Smooth muscle cell (in vitro differentiated cells): Measurements from ENCODE around the gene ALOX5AP. TPM values are rescaled to one million over a fixed set of nuclear protein-coding genes. Genes with fewer than 3 reads are reported as not detected.

Experiments used
- DNase-seq: peaks from one replicate; lab custom pipeline; 2025; ENCODE audit not compliant: unreplicated experiment; lab: John Stamatoyannopoulos, UW
- H2AFZ ChIP-seq: fragments of 200-600 bp; sonication (generic); 2 replicates; pipeline ENCODE4 v1.6.0; 2016; ENCODE audit warnings: antibody characterized with exemption, low read depth, mild to moderate bottlenecking
- H3F3A ChIP-seq: fragments of 200-600 bp; sonication (generic); 2 replicates; pipeline ENCODE4 v1.6.0; 2017; ENCODE audit warnings: antibody characterized with exemption, low read depth
- H3K27ac ChIP-seq: fragments of 200-600 bp; sonication (generic); 2 replicates; pipeline ENCODE4 v1.5.1; 2016; ENCODE audit warnings: low read depth, mild to moderate bottlenecking
- H3K27me3 ChIP-seq: fragments of 200-600 bp; sonication (generic); 2 replicates; pipeline ENCODE4 v1.6.1; 2016; ENCODE audit warnings: low read depth, mild to moderate bottlenecking
- H3K36me3 ChIP-seq: fragments of 200-600 bp; sonication (generic); 2 replicates; pipeline ENCODE4 v1.5.1; 2016; ENCODE audit warnings: low read depth
- H3K4me1 ChIP-seq: fragments of 200-600 bp; sonication (generic); 2 replicates; pipeline ENCODE4 v1.5.1; 2016; ENCODE audit warnings: low read depth
- H3K4me2 ChIP-seq: fragments of 200-600 bp; sonication (generic); 2 replicates; pipeline ENCODE4 v1.6.0; 2016; ENCODE audit warnings: mild to moderate bottlenecking
- H3K4me3 ChIP-seq: fragments of 200-600 bp; sonication (generic); 2 replicates; pipeline ENCODE4 v1.5.1; 2016; ENCODE audit warnings: mild to moderate bottlenecking
- H3K79me2 ChIP-seq: fragments of 200-600 bp; sonication (generic); 2 replicates; pipeline ENCODE4 v1.6.0; 2016; ENCODE audit warnings: low read depth, mild to moderate bottlenecking
- H3K9ac ChIP-seq: fragments of 200-600 bp; sonication (generic); 2 replicates; pipeline ENCODE4 v1.6.0; 2016; ENCODE audit warnings: low read depth
- H3K9me3 ChIP-seq: fragments of 200-600 bp; sonication (generic); replicated peaks from 2 replicates; pipeline ENCODE4 v1.5.1; 2016; ENCODE audit warnings: low read depth
- H4K20me1 ChIP-seq: fragments of 200-600 bp; sonication (generic); 2 replicates; pipeline ENCODE4 v1.6.0; 2016; ENCODE audit warnings: low read depth
- WGBS: methylation state at CpG from one replicate; pipeline ENCODE4 v1.1.7; 2016; ENCODE audit warnings: low lambda C conversion rate; 5-methylcytosine and 5-hydroxymethylcytosine counted together
- polyA plus RNA-seq: library from polyadenylated mRNA; unstranded; fragments of >200 nt; fragmentation: Nextera tagmentation; extraction: Ambion mirVana; gene quantifications from 2 replicates; pipeline ENCODE4 v1.2.1, GENCODE V29; 2016
- total RNA-seq: library from RNA; depleted of rRNA; stranded (reverse); fragments of >200 nt; gene quantifications from 2 replicates; pipeline ENCODE4 v1.2.3, GENCODE V29; 2014
- TF ChIP-seq, protein P1 (sequence below): fragments of 200-600 bp; sonication (generic); IDR thresholded peaks from 2 replicates; pipeline ENCODE4 v1.5.1; 2017; ENCODE audit warnings: borderline replicate concordance, mild to moderate bottlenecking, antibody characterized with exemption; ENCODE audit not compliant: insufficient read depth, poor library complexity, severe bottlenecking

The ALOX5AP gene
- total and polyA plus RNA-seq, 2 experiments from 2014 or later = 0.22 TPM; not detected in 1

DNA sequence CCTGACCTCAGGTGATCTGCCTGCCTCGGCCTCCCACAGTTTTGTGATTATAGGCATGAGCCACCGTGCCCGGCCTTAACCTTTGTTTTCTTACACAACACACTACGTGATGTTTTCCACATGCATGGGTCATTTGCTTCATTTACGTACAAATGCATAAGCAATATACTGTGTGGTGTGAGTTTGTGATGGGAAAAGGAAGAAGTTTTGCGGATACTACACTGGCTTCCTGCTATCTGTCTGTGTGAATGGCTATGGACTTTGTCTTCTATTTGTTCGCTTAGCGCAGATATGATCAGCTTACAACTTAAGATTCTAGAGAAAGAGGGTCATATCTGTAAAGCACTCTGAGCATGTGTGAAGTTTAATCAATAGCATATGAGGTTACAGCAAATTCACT lies 5.5 kb upstream of the ALOX5AP start:
- Histone ChIP-seq H4K20me1 (no peaks in the 10 kb centered on the region), H3K9me3 (no peaks in the 10 kb centered on the region), H3F3A (no peaks in the 10 kb centered on the region), H3K4me1 (no peaks in the 10 kb centered on the region), H3K4me3 (no peak overlapping the region), H3K27ac (no peak overlapping the region), H3K27me3 (no peaks in the 10 kb centered on the region), H3K36me3 (no peaks in the 10 kb centered on the region), H3K4me2 (no peak overlapping the region), H3K79me2 (no peaks in the 10 kb centered on the region), H3K9ac (no peak overlapping the region), H2AFZ (no peak overlapping the region)
- TF ChIP-seq, protein P1, sequence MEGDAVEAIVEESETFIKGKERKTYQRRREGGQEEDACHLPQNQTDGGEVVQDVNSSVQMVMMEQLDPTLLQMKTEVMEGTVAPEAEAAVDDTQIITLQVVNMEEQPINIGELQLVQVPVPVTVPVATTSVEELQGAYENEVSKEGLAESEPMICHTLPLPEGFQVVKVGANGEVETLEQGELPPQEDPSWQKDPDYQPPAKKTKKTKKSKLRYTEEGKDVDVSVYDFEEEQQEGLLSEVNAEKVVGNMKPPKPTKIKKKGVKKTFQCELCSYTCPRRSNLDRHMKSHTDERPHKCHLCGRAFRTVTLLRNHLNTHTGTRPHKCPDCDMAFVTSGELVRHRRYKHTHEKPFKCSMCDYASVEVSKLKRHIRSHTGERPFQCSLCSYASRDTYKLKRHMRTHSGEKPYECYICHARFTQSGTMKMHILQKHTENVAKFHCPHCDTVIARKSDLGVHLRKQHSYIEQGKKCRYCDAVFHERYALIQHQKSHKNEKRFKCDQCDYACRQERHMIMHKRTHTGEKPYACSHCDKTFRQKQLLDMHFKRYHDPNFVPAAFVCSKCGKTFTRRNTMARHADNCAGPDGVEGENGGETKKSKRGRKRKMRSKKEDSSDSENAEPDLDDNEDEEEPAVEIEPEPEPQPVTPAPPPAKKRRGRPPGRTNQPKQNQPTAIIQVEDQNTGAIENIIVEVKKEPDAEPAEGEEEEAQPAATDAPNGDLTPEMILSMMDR = no peak
- WGBS = 95% methylated on average over 8 of the region's 8 CpGs
- no peak for DNase-seq

DNA sequence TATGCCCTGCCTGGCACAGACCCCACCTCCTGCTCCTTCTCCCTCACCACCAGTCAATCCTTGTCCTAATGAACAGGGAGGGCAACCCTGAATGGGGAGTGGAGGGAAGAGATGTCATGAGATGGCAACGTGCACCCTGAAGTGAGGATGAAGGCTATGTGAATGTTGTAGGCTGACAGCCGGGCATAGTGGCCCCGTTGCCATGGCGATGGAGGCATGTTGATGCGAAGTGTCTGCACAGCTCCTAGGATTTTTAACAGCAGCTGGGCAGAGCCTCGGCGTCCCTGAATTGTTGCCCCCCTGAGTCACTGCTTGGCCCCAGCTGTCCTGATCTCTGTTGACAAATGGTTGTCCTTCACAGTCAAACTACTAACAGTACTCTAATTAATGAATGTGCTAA lies 4.8 kb upstream of the ALOX5AP start:
- Histone ChIP-seq H2AFZ (no peak overlapping the region), H3K36me3 (no peaks in the 10 kb centered on the region), H3K79me2 (no peaks in the 10 kb centered on the region), H3K9me3 (no peaks in the 10 kb centered on the region), H3K27me3 (no peaks in the 10 kb centered on the region), H3K4me1 (no peaks in the 10 kb centered on the region), H3F3A (no peaks in the 10 kb centered on the region), H3K9ac (no peak overlapping the region), H3K27ac (no peak overlapping the region), H3K4me3 (no peak overlapping the region), H4K20me1 (no peaks in the 10 kb centered on the region), H3K4me2 (no peak overlapping the region)
- 48% methylated on average over 7 of the region's 7 CpGs for WGBS
- DNase-seq = no peak
- TF ChIP-seq, protein P1 = no peak

DNA sequence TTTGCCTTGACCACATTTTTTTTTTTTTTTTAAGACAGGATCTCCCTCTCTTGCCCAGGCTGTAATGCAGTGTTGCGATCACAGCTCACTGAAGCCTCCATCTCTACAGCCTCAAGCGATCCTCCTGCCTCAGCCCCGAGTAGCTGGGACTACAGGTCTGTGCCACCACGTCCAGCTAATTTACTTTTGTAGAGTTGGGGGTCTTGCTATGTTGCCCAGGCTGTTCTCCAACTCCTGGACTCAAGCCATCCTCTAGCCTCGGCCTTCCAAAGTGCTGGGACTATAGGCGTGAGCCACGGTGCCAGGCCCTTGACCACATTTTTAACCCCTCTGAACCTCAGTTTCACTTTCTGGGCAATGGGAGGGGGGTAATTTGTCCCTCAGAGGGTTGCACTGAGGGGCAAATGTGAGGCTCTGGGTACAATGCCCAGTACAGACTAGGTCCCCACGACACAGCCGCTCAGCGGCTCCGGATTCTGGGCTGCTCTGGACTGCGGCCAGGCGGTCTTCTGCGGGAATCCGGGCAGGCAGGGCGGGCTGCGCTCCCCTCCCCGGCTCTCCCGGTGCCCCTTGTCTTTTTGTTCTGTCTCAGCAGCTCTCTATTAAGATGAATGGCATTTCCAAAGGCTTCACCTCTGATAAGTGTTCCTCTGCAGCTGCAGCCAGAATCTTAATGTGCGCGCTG lies 3.8 kb upstream of the ALOX5AP start:
- no peak overlapping the region for H3K4me3 ChIP-seq
- no peak overlapping the region for H3K9ac ChIP-seq
- no peaks in the 10 kb centered on the region for H3F3A ChIP-seq
- H3K27ac ChIP-seq = no peak overlapping the region
- no peaks in the 10 kb centered on the region for H3K79me2 ChIP-seq
- no peaks in the 10 kb centered on the region for H3K36me3 ChIP-seq
- DNase-seq = no peak
- TF ChIP-seq, protein P1 = no peak
- WGBS = 91% methylated on average over 21 of the region's 21 CpGs
- no peak overlapping the region for H3K4me2 ChIP-seq
- no peak overlapping the region for H2AFZ ChIP-seq
- no peaks in the 10 kb centered on the region for H4K20me1 ChIP-seq
- H3K27me3 ChIP-seq = no peaks in the 10 kb centered on the region
- no peaks in the 10 kb centered on the region for H3K9me3 ChIP-seq
- H3K4me1 ChIP-seq = no peaks in the 10 kb centered on the region

DNA sequence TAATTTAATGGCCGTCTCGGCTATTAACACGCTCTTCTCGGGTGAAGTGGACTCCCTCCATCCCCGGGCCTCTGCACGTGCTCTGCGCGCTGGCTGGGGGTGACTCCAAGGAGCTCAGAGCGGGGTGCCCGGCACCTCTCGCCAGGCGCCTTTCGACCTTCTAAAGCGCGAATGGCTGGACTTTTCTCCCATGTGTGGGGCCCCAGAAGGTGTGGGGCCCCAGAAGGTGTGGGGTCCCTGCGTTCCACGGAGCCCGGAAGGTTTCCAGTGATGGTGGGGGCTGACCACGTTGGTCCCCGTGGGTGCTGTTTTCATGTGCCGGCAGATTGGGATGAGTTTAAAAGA lies 3.3 kb upstream of the ALOX5AP start:
- no peaks in the 10 kb centered on the region for H3K9me3 ChIP-seq
- H3K79me2 ChIP-seq = no peaks in the 10 kb centered on the region
- H3K27me3 ChIP-seq = no peaks in the 10 kb centered on the region
- no peaks in the 10 kb centered on the region for H3K36me3 ChIP-seq
- no peak overlapping the region for H2AFZ ChIP-seq
- no peak overlapping the region for H3K27ac ChIP-seq
- no peak overlapping the region for H3K4me3 ChIP-seq
- no peaks in the 10 kb centered on the region for H3K4me1 ChIP-seq
- H3F3A ChIP-seq = no peaks in the 10 kb centered on the region
- no peak overlapping the region for H3K9ac ChIP-seq
- no peaks in the 10 kb centered on the region for H4K20me1 ChIP-seq
- no peak overlapping the region for H3K4me2 ChIP-seq
- DNase-seq = no peak
- WGBS = 92% methylated on average over 21 of the region's 21 CpGs
- TF ChIP-seq, protein P1 = no peak
